Activated T-cell treated with anti-CD3 and anti-CD28 coated beads, Interleukin-2, amount 50 U/mL, for 48 hours (primary cell): Measurements from ENCODE around the gene SLC35D2.
A peak's percentile ranks its signal among the peaks of the same experiment; 100 is the strongest.
"Not testable (repeated sequence)": the region's sequence is repeated elsewhere in the genome, so short reads cannot be mapped to it uniquely, and the experiment has no call there.

Source experiments
- DNase-seq, 2 experiments: peaks; one replicate each; pipeline ENCODE4 v3.0.0-alpha.2; 2020

Gene SLC35D2

DNA sequence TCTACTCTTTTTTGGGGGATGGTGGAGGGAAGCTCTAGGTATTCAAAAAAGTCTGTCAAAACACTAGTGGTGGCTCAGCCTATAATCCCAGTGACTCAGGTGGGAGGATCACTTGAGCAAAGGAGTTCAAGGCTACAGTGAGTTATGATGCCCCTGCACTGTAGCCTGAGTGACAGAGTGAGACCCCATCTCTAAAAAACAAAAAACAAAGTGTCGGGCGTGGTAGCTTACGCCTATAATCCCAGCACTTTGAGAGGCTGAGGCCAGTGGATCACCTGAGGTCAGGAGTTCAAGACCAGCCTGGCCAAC lies 15.8 kb upstream of the SLC35D2 start:
- no peak for DNase-seq

DNA sequence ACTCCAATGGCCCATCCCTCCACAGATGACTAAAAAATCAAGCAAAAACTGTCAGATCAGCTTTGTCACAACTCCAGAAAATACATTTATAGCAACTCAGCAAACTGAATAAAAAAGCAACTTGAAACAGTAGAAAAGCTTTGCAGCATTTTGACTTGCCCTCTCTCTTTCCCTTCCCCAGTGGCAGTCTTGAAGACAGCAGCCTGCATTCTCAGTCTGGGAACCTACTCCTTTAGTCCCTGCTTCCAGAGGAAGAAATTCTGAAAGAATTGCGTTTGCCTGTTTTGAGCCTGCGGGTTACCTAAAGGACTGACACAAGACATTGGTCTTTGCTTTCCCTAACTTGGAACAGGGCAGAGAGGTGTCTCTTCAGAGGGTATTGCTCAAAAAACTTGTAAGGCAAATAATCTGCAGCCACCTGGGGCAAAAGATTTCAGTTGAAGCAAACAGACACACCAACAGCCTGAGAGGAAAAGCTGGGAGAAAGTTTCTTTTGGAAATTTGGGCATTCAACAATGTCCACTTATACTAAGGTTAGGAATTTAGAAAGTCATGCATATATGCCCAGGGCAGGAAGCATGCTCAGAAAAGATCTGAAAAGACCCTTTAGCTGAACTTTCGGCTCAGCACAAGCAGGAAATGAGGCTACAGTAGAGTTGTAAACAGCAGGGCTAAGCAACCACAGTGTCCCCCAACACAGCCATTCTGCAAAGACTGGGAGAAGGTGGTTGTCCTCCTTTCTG lies 15.2 kb upstream of the SLC35D2 start:
- DNase-seq: no peak

DNA sequence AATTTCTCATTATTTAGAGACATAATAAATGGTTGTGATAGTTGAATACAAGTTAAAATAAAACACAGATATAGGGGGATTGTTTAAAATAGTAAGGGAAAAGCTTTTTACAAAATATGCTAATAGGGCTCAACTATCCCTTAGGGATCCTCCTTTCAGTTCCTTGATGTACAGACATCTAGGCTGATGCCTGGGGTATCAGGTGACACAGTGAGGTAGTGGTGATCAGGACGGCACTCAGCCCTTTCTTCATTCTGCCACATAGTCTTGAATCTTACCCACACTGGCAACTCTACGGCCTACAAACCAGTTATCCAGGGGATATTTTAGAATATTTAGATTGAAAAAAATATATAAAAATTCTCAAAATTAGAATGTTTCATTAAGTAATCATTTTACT lies 12.5 kb upstream of the SLC35D2 start:
- DNase-seq: no peak

DNA sequence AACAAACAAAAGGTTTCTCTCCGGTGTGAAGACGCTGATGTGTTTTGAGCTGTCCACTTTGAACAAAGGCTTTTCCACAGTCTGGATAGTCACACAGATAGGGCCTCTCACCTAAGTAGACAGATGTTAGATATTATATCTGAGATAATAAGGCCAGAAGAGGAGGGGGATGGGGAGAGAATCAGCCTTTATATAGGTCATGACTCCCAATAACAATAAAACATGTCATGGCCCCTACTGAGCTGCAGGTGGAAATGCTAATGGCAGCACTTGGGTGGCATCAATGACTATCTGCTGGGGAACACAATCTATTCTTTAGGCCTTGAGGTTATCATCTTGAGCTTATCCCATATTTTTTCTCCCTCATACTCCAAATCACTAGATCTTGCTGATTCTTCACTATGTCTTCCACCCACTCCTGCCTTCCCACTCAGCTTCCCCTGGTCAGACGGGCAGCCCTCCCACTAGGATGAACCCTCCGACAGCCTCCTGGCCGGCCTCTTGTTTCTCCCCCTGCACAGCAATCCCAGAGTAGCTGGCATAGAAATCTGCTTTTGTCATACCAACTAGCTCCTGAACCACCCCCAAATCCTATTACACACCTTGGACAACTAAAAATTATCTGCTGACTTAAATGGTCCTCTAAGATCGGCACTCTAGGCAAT lies 11.5 kb upstream of the SLC35D2 start:
- DNase-seq: peak in 1 of 2 experiments; percentile 13

DNA sequence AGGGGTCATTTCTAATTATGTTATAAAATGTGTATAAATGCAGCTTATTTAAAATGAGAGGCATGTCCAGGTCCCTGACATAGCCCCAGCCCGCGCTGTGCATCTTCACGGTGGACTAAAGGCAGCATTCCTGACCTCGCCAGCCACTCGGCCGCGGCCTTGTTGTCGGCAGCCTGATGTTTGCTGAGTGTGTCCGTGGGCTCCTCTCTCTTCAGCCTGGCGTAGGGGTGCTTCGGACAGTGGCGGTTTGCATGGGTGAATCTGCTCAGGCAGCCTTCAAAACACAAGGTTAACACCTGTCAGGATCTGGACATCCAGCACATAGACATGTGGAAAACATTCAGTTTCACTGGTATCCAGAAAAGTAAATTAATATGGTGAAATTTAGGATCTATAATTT lies 8.8 kb upstream of the SLC35D2 start:
- peak in 1 of 2 experiments; percentile 5 for DNase-seq

DNA sequence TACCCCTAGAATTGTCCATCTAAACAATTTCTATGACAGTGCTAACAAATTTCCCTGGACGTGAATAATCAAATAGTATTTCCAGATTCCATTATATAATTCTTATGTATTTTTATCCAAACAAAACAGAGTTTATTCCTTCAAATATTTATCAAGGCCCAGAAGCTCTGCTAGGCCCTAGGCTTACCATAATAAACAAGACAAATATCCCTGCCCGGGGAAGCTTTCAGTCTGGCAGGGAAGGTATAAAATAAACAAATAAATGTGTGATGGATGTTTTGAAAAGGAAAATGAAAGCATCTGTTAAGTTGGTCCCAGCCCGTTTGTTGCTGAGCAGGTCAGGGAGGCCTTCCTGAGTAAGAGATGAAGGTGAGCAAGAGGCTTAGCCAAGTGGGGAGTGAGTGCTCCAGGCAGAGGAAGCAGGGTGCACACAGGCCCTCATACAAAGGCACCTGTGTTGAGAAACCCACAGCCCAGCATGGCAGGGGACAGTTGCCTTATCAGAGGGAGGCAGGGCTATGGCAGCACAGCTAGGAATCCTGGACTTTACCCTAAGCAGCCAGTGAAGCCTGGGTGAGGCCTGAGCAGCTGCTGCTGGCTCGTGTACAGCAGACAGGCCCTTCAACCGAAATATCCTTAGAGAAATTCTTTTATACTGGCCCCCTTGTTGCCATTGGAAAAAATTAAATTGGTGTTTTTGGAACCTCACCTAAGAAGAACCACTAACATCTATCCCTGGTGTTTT lies 7.7 kb upstream of the SLC35D2 start:
- peak in 1 of 2 experiments; percentile 13 for DNase-seq

DNA sequence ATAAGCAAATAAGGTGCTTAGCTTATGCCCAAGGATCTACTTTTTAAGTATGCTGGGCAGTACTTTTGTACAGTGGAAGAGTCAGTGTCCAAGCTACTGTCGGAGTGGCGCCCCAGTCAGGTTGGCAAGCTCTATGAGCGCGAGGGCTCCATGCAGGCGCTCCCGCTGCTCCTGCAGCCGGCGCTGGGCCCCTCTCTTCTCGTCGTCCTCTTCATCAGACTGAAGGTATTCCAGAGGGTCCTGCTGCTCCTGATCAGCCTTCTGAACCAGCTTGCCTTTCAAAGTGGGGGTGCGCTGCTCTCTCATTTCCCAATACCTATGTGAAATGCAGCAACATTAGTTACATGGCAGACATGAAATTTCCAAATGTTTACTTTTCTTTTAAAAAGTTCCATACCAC lies 4.6 kb upstream of the SLC35D2 start:
- peak in 1 of 2 experiments; percentile 4 for DNase-seq

DNA sequence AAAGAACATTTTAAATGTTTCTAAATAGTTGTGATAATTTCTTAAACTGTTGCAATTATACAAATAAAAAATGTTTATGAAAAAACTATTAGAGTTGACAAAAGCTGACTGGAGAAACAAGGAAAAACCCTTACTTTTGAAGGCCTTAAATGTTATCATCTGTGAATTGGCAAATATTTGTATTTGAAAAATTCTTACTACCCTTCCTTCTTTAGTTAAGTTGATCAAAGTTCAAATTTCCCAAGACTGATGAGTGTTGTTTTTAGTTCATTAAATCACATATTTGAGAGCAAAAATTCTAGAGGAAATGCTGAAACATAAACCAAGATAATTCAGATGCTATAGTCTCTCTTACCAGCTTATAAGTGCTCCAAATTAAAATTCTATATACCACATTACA lies 2.6 kb upstream of the SLC35D2 start:
- DNase-seq: no peak

DNA sequence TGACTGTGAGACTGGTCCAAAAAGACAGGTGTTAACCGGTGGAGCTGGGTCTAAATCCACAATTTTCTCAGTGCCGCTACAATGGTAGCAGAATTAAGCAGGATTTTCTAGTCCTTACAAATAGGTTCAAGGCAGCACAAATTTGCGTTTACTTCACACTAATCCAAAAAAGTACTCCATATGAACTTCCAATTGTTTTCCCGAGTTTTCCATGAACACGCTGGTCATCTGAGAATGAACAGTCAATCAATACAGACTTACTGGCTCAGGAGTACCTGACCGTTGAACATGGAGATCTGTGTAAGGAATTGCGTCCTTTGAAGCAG lies 709 bp downstream of the SLC35D2 start:
- no peak for DNase-seq

DNA sequence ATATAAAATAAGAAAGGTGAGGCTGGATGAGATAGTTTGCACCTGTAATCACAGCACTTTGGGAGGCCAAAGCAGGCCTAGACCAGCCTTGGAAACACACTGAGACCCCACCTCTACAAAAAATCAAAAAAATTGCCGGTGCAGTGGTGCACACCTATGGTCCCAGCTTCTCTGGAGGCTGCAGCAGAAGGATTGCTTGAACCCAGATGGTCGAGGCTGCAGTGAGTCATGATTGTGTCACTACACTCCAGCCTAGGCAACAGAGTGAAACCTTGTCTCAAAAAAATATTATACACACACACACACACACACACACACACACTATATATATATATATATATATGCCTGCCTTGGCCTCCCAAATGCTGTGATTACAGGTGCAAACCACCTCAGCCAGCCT lies 1.3 kb downstream of the SLC35D2 start:
- no peak for DNase-seq

DNA sequence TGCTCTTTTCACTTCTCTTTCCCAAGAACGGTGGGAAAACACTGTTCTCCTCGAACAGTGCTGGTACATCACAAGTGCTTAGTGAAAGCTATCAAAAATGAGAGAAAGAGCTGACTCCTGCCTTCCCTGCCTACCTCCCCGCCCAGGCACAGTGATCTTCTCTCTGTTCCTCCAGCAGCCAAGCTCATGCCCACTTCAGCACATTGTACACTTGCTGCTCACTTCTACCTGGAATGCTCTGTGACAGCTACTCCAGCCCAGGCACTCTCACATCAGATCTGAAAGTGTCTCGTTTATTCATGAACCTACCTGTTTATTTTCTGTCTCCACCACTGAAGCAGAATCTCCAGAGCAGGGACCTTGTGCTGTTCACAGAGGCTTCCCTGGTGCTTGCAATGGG lies 1.8 kb downstream of the SLC35D2 start:
- no peak for DNase-seq

DNA sequence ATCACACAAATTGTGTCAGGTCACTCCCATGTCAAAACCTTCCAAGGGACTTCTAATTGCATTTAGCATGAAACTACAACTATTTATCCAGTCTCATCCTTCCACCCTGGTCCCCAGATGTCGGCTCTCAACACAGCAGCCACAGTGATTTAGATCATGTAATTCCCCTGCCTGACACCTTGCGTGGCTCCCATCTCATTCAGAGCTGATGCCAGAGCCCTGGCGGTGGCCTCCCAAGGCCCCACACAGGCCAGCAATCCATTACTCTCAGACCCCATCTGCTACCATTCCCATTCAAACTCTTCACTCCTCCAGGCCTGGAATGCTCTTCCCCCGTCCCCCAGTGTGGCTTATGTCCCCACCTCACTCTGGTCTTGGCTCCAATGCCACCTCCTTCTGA lies 2.4 kb downstream of the SLC35D2 start:
- DNase-seq: no peak

DNA sequence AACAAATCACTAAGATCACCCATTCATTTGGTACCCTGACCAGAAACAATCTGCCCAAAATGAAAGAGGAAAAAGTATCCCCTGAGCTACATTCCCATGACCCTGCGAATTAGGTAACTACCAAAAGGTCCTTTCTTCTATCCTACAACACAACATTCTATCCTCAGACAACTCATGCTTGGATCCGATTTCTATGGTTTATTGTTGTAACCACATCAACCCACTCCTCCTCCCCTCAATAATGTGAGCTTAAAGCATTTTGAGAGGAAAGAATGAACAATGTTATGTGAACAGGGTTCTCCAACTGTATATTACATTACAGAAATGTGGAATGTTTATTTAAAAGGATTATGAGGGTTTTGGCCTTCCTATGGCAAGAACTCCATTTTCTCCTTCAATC lies 4.0 kb downstream of the SLC35D2 start:
- no peak for DNase-seq

DNA sequence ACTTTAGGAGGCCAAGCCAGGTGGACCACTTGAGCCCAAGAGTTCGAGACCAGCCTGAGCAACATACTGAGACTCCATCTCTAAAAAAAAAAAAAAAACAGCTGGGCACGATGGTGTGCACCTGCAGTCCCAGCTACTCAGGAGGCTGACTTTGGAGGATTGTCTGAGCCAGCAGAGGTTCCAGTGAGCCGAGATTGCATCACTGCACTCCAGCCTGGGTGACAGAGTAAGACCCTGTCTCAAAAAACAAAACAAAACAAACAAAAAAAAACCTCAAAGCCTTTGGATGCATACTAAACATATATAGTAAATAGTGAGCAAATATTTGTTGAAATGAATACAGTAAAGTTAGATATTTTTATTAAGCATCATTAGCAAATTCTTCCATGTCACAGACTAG lies 5.3 kb downstream of the SLC35D2 start:
- DNase-seq: no peak

DNA sequence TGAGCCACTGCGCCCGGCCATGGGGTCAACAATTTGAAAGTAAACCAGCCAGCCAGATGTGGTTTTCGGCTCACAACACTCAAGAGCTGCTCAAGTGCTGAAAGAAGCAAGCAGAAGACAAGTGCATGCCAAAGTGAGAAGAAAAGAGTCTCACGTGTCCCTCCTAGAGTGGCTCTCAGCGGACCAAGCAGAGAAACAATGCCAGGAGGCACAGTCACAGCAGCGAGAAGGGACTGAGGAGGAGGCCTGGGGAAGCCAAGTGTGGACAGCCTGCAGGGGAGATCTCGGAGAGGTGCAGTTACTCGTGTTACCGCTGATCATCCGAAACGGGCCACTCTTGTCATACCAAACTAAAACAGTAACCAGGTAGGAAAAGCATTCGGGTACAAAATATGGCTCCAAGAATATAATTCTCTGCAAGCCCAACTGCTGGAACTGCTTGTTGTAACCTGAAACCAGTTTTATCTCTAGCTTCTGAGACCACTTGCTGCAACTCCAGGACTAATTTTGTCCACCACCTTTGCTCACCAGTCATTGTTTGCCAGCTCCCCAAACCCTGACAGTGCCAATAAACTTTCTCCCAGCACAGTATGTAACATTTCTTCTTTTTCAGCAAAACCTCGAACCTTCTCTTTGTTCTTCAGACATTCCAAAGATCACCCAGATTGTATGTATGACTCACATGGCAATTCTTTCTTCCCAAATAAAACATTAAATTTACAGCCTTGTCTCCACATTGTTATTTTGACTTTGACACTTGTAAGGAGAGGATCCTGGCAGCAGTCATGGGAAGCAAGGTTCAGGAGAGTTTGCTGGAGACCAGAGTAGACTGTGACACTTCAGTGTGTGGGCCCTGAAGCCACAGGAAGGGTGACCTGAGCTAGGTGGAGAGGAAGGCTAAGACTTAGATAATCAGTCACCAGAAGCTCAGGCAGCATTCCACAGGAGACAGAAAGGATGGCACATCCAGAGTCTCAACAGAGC lies 6.3 kb downstream of the SLC35D2 start:
- DNase-seq: no peak

DNA sequence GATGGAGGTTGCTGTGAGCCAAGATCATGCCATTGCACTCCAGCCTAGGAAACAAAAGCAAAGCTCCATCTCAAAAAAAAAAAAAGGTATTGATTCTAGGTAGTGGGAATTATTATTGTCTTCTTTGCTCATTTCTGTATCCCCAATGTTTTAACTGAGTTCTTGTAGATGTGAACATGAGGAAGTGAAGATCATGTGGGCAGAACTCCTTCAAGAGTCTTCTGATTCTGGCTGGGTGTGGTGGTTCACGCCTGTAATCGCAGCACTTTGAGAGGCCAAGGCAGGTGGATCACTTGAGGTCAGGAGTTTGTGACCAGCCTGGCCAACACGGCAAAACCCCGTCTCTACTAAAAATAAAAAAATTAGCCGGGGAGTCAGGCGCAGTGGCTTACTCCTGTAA lies 8.0 kb downstream of the SLC35D2 start:
- not testable (repeated sequence) for DNase-seq

DNA sequence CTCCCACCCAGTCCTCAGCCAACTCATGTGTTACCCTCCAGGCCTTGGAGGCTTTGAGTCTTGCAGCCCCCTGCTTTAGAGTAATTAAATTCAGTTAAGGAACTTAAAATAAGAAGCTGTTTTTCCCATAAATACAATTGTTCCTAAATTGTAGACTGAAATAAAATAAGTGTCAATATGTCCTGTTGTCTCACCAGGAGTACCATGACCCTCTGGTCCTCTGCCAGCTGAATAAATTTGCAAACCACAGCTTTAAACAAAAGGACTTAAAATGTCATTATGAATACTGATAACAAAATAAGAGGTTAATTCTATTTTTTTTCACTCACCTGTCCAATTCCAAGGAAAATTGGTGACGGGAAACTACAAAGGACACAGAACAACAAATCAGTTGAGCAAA lies 15.6 kb downstream of the SLC35D2 start:
- no peak for DNase-seq

DNA sequence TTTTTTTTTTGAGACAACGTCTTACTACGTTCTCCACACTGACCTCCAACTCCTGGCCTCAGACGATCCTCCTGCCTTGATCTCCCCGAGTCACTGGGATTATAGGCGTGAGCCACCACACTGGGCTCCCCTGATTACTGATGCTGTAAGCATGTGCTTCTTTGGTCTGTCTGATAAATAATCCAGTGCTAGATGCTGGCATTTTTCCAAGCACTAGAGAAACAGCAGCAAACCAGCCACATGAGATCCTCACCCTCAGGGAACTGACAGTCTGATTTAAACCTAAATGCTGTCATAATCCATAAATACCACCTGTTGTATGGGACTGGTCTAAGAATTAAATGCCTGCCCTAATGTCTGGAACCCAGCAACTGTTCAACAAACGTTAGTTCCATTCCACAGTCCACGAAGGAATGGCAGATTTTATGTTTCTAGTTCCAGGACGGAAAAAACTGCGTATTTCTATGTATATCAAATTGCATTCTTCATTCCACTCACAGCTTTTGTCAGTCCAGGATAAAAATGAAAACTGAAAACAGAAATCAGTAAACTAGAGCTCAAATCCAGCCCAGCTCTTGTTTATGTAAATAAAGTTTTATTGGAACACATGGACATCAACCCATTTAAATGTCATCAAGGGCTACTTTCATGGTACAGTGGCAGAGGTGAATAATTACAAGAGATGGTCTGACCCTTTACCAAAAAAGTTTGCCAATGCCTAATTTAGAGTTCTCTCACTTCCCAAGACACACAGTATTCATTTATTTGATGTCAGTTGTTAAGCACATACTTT lies 20.1 kb downstream of the SLC35D2 start:
- no peak for DNase-seq

DNA sequence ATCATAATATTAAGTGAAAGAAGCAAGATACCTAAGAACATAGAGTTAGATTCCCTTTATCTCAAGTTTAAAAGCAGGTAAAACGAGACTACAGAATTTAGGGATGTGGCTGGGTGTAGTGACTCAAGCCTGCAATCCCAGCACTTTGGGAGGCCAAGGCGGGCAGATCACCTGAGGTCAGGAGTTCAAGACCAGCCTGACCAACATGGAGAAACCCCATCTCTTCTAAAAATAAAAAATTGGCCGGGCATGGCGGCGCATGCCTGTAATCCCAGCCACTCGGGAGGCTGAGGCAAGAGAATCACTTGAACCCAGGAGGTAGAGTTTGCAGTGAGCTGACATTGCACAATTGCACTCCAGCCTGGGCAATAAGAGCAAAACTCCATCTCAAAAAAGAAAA lies 21.4 kb downstream of the SLC35D2 start:
- DNase-seq: not testable (repeated sequence)

DNA sequence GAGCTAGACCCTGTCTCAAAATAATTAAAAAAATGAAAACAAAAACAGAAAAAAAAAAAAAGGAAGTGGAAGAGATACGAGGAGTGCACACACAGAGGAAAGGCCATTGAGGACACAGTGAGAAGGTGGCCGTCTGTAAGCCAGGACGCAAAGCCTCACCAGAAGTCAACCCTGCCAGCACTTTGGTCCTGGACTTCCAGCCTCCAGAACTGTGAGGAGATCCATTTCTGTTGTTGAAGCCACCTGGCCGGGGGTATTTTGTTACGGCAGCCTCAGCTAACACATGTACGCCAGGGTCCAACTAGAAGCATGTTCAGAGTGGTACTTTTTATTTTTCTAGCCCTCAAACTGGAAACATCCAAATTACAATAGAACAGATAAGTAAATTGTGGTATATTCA lies 21.8 kb downstream of the SLC35D2 start:
- DNase-seq: no peak

DNA sequence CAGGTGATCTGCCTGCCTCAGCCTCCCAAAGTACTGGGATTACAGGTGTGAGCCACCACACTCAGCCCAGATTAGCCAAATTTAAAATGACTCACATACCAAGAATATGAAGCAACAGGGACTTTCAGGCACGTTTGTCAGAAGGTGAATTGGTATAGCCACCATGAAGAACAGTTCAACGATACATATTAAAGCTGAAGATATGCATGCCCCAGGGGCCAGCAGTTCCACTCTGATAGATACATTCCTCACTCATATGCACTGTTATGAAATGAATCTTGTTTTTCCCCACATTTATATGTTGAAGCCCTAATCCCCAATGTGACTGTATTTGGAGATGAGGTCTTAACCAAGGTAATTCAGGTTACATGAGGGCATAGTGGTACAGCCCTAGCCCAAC lies 22.5 kb downstream of the SLC35D2 start:
- no peak for DNase-seq

DNA sequence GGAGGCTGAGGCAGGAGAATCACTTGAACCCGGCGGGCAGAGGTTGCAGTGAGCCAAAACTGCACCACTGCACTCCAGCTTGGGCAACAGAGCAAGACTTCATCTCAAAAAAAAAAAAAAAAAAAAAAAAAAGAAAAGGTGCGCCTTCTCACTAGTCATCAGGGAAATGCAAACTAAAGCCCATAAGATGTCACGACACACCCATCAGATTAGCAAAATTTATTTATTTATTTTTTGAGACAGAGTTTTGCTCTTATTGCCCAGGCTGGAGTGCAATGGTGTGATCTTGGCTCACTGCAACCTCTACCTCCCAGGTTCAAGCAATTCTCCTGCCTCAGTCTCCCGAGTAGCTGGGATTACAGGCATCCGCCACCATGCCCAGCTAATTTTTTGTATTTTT lies 23.0 kb downstream of the SLC35D2 start:
- not testable (repeated sequence) for DNase-seq
